Measurements from ENCODE around the gene CNOT6L.

DNA sequence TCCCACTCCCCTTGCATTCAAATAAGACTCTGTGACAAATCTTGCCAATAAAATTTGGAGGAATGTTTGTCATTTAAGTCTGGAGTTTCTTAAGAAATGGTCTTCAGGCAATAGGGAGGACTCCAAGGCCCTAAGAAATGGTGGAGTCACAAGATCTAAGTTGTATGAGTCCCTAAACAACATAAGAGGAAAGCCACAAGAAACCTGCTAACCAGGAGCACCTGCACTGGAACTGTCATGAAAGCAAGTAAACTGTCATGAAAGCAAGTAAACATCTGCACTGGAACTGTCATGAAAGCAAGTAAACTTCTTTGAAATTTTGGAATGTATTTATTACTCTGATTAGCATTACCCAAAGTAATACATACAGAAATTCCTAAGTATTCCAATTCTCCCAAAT is 3.5 kb downstream of the CNOT6L start:
- TF ChIP-seq YY1 (IDR thresholded peaks at IDR 0.05; ENCODE audit: extremely low read depth, insufficient replicate concordance, low read depth, low read length) (no peak), EZH2phosphoT487 (IDR thresholded peaks at IDR 0.05; ENCODE audit: borderline replicate concordance) (no peak), RAD21 (IDR thresholded peaks at IDR 0.05; ENCODE audit: low read depth) (no peak), POLR2AphosphoS5 (IDR thresholded peaks at IDR 0.05; ENCODE audit: low read depth, low read length) (no peak), POLR2A (IDR thresholded peaks at IDR 0.05; ENCODE audit: borderline replicate concordance, extremely low read depth, insufficient read depth, insufficient read length) (no peak)
- TF ChIP-seq, protein P1, sequence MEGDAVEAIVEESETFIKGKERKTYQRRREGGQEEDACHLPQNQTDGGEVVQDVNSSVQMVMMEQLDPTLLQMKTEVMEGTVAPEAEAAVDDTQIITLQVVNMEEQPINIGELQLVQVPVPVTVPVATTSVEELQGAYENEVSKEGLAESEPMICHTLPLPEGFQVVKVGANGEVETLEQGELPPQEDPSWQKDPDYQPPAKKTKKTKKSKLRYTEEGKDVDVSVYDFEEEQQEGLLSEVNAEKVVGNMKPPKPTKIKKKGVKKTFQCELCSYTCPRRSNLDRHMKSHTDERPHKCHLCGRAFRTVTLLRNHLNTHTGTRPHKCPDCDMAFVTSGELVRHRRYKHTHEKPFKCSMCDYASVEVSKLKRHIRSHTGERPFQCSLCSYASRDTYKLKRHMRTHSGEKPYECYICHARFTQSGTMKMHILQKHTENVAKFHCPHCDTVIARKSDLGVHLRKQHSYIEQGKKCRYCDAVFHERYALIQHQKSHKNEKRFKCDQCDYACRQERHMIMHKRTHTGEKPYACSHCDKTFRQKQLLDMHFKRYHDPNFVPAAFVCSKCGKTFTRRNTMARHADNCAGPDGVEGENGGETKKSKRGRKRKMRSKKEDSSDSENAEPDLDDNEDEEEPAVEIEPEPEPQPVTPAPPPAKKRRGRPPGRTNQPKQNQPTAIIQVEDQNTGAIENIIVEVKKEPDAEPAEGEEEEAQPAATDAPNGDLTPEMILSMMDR (IDR thresholded peaks at IDR 0.05 in 2 of 3, conservative IDR thresholded peaks at IDR 0.05 in 1 of 3; ENCODE audit: borderline replicate concordance in 1 of 3, insufficient read depth in 1 of 3, low read depth in 2 of 3, low read length in 2 of 3), result no peak

All from HCT116 (cell line).